ENCODE data around the gene PLEKHA5.
"Not testable (repeated sequence)": the region's sequence is repeated elsewhere in the genome, so short reads cannot be mapped to it uniquely, and the experiment has no call there.

The PLEKHA5 gene

DNA sequence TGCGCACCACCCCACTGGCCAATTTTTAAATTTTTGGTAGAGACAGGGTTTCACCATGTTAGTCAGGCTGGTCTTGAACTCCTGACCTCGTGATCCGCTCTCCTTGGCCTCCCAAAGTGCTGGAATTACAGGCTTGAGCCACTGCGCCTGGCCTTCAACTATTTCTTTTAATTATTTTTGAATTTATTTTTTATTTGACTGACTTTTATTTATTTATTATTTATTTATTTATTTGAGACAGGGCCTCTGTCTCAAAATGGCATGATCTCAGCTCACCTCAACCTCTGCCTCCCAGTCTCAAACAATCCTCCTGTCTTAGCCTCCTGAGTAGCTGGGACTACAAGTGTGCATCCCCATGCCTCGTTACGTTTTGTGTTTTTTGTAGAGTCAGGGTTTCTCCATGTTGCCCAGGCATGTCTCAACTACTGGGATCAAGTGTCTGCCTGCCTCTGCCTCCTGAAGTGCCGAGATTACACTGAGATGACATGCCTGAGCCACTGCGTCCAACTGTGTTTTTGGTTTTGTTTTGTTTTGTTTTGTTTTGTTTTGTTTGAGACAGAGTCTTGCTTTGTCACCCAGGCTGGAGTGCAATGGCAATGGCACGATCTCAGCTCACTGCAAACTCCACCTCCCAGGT is 271.2 kb downstream of the PLEKHA5 start:
- DNase-seq (ENCODE audit: low read depth in 2 of 2): not testable (repeated sequence)

DNA sequence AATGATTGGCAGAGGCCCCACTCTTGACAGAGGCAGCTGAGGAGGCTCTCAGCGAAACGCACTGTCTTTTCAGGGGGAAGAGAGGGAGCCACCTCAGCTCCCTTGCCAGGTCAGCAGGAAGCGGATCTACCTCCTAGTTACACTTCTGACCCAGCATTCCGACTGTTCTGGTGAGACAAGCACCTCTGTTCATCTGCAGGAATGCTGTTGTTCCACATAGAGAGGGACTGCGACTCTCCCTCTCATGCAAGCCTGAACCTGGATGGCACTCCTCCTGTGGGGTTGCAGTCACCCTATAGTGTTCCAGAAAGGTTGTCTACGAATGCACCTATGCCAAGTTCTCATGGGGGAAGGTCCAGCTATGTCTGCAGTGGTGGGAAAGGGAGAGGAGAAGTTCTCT is 272.7 kb downstream of the PLEKHA5 start:
- no peak for DNase-seq (ENCODE audit: low read depth in 2 of 2)

DNA sequence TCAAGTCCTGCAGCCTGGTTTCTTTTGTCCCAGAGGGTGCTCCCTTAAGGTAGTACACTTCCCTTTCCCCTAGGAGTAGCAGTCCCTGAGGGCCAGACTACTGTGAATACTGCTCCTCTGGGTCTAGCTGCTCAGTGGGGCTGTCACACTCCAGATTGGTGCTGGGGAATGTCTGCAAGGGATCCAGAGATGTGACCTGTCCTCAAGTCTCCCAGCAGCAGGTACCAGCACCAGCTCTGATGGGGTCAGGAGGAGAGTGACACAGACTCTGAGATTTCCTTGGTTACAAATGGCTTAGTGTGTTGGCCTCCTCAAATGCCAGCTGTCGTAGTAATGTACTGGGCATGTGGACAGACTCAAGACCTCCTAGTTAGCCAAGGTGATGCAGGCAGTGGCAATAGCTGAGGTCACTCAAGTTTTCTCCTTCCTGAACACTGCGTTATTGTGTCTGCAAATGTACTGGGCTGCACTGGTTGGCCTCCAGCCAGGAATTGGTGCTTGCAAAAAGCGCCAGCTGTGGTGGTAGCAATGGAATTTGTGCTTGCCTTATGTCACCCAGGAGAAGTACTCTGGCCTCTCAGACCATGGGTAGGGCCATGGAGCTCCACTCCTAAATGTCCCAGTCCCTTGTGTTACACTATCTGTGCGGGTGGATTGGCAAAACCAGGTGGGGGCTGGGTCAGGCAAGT is 273.4 kb downstream of the PLEKHA5 start:
- no peak for DNase-seq (ENCODE audit: low read depth in 2 of 2)

DNA sequence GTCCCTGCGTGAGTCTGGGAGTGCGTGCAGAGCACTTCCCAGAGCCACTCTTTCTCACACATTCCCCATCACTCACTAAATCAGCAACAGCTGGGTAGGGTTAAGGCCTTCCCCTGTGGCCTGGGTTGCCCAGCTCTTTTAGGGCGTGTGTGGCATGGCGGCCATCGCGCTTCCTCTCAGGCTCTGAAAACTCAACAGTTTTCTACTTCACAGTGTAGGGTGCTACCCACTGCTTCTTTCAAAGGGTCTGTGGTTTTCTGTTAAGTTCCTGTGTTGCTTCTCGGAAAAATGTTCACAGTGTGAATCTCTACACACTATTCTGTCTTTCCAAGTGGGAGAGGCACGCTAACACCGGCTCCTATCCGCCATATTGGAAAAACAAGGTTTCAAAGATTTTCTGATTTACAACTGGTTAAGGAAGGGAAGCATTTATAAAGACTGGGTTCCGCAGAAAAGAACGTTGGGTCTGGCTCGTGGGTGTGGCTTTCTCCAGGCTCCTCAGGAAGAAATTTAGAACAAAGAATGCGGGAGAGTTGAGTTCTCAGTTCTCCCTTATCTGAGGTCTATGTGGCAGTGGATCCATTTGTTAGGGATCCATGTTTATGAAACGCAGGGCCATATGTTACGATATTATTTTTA is 274.8 kb downstream of the PLEKHA5 start:
- no peak for DNase-seq (ENCODE audit: low read depth in 2 of 2)

DNA sequence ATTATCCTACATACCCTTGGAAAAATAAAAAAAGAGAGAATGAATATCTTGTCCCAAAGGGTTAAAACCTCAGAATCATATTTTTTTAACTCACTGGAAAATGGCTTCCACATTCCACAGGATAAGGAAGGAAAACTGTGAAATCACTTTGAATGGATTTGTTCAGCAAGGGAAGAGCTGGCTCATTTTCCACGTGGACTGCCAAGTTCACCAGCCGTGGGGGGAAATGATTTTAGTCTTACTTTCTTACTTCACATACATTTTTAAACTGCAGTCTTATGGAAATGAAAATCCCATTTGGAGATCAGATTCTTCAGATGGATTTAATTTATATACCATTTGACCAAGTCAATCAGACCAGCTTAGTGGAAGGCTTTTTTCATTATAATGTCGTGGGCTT is 279.8 kb downstream of the PLEKHA5 start:
- no peak for DNase-seq (ENCODE audit: low read depth in 2 of 2)

DNA sequence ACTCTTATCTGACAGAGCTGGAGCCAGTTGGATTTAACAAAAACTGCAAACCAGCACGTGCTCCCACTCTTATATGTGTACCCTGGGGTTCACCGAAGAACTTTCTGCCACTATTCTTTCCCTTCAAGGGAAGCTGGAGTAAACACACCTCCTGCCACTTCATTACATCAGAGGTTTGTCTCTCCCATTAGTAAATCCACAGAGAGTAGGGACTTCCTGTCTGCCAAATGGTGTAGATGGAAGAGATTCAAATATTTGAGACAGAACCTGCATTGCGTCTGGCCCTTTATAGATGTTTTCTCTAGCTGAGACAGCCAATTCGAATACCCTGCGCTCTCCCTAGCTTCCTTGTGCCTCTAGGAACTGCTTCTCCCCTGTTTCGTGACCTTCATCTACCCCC is 280.7 kb downstream of the PLEKHA5 start:
- no peak for DNase-seq (ENCODE audit: low read depth in 2 of 2)

DNA sequence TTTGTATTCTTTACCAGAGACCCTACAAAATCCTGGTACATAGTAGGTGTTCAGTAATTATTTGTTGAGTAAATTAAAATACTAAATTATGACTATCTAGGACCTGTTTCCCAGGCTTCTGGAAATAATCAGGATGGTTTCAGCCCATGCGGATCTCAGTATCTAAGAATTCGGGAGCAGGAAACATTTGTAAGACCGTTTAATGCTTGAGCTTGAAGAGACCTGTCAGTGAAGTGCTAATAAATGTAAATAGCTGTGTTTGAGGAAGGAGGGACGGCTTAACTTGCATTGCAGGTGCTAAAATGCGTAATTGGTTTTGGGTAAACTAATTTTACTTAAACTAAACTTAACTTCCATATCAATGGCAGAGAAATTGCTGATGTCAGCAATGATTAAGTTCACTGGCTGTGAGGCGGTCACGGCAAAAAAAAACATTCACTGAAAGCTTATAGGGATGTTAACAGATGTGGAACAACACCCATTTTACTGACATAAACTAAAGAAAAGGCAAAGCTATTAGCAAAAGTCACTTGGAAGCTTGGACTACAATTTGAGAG is 281.2 kb downstream of the PLEKHA5 start:
- no peak for DNase-seq (ENCODE audit: low read depth in 2 of 2)

DNA sequence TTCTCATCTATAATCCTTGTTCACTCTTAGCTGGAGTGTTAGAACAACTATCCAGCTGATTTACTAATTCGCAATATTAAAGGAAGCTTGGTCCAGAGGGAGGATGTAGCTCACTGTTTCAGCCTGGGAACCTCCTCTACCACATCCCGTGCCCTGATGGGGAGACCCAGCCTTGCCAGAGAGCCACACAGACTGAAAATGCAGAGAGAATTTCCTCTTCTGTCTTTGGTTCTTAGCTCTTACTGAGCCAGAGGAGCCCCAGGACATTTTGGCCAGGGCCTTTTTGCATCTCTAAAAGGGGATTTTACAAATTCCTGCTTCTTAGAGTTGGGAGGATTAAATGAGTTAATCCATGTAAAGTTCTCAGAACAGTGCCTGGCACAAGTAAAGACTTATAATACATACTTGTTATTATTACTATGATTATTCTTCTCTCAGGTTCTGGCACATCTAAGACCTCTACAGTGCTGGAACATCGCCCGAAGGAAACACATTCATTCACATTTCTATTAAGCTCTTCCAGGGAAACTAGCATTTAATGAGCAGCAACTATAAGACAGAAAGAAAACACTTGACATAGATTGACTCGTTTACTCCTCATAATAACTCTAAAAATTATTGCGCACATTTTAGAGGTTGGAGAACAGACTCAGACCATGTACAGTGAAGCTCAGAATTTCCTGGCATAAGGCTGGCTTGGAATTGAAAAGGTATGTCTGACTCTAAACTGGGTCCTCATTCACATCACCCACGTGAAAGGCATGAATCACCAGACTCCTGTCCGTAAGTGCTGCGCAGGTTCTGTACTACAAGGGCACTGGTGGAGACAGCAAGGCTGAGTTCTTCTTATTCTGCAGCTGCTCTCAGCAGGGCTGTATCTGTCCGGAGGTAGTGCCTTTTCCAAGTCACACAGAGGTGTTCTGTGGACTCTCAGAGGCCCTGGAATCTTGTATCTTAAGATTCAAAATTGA is 282.0 kb downstream of the PLEKHA5 start:
- no peak for DNase-seq (ENCODE audit: low read depth in 2 of 2)

DNA sequence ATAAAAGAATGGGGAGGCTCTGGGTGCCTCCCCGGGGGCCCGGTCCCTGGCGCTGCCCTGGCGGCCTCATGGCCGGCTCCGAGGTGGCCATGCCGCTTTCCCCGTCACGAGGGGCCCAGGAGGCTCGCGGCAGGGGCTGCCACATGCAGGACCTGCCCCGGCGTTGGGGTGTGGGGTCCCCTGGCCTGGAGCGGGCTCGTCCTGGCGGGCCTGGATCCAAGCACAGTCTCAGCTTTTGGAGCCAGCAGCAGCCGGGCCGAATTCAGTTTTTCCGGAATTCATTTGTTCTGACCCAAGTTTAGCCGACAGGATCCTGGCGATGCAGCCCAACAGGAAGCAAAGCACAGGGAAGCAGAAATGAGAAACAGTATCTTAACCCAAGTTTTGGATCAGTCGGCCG is 283.3 kb downstream of the PLEKHA5 start:
- no peak for DNase-seq (ENCODE audit: low read depth in 2 of 2)

DNA sequence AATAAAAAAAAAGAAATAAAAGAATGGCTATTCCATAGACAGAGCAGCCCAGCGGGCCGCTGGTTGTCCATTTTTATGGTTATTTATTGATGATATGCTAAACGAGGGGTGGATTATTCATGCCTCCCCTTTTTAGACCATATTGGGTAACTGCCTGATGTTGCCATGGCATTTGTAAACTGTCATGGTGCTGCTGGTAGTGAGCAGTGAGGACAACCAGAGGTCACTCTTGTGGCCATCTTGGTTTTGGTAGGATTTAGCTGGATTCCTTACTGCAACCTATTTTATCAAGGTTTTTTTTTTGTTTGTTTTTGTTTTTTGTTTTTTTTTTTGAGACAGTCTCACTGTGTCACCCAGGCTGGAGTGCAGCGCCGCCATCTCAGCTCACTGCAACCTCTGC is 284.0 kb downstream of the PLEKHA5 start:
- not testable (repeated sequence) for DNase-seq (ENCODE audit: low read depth in 2 of 2)

DNA sequence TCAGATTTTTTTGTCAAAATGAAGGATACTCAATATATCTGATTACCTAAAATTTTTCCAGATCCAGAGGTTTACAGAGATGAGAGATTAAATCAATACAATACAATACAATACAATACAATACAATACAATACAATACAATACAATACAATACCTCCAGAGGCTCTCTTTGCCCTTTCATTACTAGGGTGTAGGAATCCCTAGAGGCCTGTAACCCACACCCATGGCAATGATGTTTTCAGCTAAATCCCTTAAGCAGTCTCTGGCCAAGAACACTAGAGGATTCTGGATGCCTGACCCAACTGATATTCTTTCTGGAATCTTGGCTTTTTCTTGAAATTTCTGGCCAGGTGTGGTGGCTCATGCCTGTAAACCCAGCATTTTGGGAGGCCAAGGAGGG is 286.0 kb downstream of the PLEKHA5 start:
- no peak for DNase-seq (ENCODE audit: low read depth in 2 of 2)

DNA sequence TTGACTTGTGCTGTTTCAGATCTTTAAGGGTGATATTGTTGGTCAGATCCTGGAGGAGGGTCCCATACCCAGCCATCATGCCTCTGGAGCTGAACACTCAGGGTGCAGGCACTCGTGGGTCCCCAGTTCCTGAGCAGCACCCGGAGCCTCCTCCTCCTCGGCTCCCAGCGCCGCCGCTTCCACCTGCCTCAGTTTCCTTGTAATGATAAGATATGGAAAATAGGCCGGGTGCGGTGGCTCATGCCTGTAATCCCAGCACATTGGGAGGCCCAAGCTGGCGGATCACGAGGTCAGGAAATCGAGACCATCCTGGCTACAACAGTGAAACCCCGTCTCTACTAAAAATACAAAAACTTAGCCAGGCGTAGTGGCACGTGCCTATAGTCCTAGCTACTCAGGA is 289.6 kb downstream of the PLEKHA5 start:
- no peak for DNase-seq (ENCODE audit: low read depth in 2 of 2)

DNA sequence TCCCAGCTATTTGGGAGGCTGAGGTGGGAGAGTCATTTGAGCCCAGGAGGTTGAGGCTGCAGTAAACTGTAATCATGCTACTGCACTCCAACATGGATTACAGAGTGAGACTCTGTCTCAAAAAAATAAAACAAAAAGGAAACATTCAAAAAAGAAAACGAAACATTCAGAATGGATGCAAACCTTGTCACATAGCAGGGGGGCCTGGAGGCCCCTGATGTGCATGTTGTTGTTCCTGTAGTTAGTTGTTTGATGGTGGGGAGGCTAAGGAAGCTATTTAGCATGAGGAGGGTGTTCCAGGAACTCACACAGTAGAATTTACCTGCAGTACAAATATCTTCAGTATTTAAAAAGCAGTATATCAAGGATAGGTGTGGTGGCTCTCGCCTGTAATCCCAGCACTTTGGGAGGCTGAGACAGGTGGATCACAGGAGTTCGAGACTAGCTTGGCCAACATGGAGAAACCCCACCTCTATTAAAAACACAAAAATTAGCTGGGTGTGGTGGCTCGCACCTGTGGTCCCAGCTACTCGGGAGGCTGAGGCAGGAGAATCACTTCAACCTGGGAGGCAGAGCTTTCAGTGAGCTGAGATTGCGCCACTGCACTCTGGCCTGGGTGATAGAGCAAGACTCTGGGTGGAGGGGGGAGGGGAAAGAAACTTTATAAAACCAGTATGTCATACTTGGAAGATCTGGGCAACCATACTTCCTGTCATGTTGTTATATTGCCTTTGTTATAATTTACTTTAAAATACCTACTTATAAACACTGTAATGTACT is 292.2 kb downstream of the PLEKHA5 start:
- no peak for DNase-seq (ENCODE audit: low read depth in 2 of 2)

DNA sequence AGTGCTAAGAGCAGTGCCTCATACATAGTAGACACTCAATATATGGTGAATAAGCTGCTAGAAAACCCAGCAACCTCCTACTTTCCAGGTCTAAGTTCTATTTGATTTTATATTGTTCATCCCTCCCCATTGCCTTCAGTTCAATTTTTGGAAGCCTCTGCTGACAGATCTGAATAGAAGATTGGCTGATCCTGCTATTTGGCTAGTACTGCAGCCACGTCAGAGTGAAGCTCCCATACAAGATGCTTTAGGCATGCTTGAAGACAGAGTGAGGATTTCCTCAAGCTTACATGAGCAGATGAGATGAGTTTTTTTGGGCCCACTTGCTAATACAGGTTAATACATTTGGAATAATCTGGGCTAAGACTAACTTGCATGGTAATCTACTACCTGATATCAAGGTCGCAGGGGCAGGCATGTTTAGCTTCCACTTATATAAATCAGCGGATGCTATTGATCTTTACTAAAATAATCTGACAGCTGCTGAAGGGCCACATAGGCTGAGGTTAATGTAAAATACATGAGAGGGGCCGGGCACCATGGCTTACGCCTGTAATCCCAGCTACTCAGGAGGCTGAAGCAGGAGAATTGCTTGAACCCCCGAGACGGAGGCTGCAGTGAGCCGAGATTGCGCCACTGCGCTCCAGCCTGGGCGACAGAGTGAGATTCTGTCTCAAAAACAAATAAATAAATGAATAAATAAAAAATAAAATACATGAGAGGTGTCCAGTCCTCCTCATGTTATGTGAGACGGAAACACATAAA is 293.8 kb downstream of the PLEKHA5 start:
- no peak for DNase-seq (ENCODE audit: low read depth in 2 of 2)

Data from fibroblast of skin of left biceps (primary cell).